ENCODE measurements around the gene MEDAG.

GRCh38 chr13:30934803-30935202, 28.7 kb downstream of the MEDAG start:
- no peak for TF ChIP-seq CTCF (IDR thresholded peaks at IDR 0.05)
- no peak for TF ChIP-seq EZH2 (IDR thresholded peaks at IDR 0.05; ENCODE audit: borderline replicate concordance, insufficient read depth, low read depth, low read length, poor library complexity, severe bottlenecking)
